HG03095 (cell line): ENCODE results near the gene JMJD4.
"Not testable (repeated sequence)": the region's sequence is repeated elsewhere in the genome, so short reads cannot be mapped to it uniquely, and the experiment has no call there.

ENCODE experiments used
- ATAC-seq: cut with Tn5 transposase; IDR thresholded peaks from one replicate; pipeline ENCODE4 v1.9.1; 2021; ENCODE audit warnings: moderate library complexity; ENCODE audit not compliant: unreplicated experiment

Gene JMJD4

GRCh38 chr1:227707846-227708245 is 27.3 kb downstream of the JMJD4 start:
- no peak for ATAC-seq

- not testable (repeated sequence) for ATAC-seq
These were observed 33.5 kb downstream of the JMJD4 start for GRCh38 chr1:227701631-227702030.

- no peak for ATAC-seq
These were observed 37.7 kb downstream of the JMJD4 start for GRCh38 chr1:227697321-227697864.

GRCh38 chr1:227685807-227686206 is 49.3 kb downstream of the JMJD4 start:
- ATAC-seq, result no peak
